Fibroblast of upper back skin (primary cell): Measurements from ENCODE around the gene ATP1A2.
"Not testable (repeated sequence)": the region's sequence is repeated elsewhere in the genome, so short reads cannot be mapped to it uniquely, and the experiment has no call there.

ENCODE experiments used
- DNase-seq: peaks from one replicate; pipeline ENCODE4 v3.0.0-alpha.2; 2013

Gene ATP1A2

DNA sequence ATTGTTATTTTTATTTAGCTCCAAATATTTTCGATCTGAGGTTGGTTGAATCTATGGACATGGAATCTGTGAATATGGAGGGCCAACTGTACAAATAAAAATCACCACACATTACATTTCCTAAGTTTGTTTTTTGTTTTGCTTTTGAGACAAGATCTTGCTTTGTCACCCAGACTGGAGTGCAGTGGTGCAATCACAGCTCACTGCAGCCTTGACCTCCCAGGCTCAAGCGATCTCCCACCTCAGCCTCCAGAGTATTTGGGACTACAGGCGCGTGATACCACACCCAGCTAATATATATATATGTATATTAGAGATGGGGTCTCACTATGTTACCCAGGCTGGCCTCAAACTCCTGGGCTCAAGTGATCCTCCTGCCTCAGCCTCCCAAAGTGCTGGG is 10.8 kb downstream of the ATP1A2 start:
- not testable (repeated sequence) for DNase-seq

DNA sequence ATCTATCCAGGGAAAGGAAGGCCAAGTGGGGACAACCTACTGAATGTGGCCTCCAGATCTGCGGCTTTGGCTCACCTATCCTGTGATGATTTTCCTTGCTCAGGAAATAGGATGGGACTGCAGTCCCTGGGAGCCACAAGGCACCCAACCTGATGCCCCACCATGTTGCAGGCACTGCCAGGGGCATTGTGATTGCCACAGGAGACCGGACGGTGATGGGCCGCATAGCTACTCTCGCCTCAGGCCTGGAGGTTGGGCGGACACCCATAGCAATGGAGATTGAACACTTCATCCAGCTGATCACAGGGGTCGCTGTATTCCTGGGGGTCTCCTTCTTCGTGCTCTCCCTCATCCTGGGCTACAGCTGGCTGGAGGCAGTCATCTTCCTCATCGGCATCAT is 11.8 kb downstream of the ATP1A2 start:
- DNase-seq: no peak

DNA sequence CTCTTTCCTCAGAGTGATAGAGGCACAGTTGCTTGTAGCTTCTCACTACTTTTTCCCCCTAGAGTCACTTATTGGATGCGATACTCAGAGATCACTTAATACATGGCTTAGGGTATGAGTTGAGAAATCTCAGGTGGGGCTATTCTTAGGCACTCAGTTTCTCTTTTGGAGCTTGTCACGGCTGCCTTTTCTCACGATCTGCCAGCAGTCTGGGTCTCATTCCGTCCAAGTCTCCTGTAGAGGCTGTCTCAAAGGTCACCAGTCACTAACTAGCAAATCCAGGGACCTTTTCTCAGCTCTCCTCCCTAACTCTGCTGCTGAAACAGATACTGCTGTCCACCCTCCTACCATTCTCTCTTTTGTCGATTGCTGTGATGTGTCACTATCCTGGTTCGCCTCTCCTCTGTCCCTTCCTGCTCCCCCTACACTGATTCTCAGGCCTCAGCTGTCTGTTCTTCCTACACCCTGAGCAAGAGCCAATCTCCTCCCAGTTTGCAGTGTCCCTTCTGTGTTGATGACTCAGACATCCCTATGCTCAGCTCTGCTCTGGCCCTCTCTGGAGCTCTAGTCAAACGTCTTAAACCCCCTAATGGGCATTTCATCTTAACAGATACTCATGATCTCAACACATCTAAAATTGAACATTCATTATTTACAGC is 12.4 kb downstream of the ATP1A2 start:
- peak; percentile 54 for DNase-seq

DNA sequence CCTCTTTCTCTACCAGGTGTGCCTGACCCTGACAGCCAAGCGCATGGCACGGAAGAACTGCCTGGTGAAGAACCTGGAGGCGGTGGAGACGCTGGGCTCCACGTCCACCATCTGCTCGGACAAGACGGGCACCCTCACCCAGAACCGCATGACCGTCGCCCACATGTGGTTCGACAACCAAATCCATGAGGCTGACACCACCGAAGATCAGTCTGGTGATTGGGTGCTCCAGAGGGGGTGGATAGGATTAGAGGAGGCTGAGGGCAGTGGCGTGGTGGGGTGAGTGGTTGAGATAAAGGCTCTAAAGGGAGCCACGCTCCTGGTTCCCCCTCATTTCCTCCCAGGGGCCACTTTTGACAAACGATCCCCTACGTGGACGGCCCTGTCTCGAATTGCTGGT is 13.1 kb downstream of the ATP1A2 start:
- DNase-seq: no peak

DNA sequence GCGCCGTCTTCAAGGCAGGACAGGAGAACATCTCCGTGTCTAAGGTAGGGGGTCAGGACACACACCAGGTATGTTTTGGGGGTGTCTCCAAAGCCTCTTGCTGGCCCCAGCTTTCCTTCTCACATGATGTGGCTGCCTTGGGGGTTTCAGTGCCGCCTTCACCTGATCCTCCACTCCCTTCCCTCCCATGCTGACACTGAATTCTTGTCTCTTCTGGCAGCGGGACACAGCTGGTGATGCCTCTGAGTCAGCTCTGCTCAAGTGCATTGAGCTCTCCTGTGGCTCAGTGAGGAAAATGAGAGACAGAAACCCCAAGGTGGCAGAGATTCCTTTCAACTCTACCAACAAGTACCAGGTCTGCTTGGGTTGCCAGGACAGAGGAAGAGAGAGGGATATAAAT is 13.5 kb downstream of the ATP1A2 start:
- DNase-seq: peak; percentile 25

DNA sequence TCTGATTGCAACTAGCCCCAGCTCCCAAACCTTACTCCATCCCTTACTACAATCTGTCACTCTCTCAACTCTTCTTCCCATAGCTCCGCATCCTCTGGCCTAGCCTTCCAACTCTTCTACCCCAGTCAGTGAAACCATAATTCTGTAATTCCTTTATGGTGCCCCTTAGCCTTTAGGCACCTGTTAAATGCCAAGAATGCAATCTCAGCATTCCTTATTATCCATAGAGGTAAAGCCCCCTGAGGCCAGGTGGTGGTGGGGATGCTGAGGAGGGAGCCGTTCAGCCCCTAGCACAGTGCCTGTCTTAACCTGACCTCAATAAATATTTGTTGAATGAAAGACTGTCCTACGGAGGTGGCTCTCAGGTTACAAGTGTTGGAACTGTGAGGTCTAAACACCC is 14.0 kb downstream of the ATP1A2 start:
- no peak for DNase-seq

DNA sequence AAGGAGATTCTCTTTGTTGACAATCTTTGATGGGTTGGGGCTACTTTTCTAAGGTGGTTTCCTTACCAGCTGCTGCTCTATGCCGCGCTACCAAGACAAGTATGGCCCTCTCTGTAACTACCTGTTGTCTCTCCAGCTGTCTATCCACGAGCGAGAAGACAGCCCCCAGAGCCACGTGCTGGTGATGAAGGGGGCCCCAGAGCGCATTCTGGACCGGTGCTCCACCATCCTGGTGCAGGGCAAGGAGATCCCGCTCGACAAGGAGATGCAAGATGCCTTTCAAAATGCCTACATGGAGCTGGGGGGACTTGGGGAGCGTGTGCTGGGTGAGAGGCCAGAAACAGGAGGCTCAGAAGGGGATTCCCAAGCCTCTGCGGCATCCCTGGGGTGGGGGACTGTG is 14.4 kb downstream of the ATP1A2 start:
- no peak for DNase-seq

DNA sequence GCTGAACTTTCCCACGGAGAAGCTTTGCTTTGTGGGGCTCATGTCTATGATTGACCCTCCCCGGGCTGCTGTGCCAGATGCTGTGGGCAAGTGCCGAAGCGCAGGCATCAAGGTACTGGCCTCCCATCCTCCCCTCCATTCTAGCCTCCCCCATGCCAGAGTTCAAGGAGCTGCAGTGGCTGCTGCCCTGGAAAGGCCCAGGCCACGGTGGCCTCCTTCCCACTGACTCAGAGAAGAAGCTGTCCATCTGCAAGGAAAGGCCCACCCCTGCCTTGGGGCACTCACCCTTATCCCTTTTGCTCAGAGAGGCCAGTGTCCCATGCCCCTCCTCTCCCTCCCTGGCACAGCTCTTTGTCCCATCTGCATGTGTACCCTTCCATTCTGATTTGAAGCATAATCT is 14.9 kb downstream of the ATP1A2 start:
- DNase-seq: no peak

DNA sequence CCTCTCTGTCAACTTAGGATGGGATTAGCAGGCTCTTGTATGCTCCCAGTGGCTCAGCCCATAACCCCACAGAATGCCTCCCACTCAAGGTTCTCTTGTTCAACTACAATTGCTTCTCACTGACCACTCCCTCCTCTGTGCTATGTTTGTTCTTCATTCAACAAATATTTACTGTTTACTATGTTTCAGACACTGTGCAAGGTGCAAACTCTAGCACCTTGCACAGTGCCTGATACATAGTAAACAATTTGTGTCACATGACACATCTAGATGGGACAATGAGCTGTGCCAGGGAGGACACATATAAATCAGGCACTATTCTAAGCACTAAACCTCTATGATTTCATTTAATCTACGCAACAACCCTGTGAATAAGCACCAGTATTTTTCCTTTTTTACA is 15.4 kb downstream of the ATP1A2 start:
- no peak for DNase-seq

DNA sequence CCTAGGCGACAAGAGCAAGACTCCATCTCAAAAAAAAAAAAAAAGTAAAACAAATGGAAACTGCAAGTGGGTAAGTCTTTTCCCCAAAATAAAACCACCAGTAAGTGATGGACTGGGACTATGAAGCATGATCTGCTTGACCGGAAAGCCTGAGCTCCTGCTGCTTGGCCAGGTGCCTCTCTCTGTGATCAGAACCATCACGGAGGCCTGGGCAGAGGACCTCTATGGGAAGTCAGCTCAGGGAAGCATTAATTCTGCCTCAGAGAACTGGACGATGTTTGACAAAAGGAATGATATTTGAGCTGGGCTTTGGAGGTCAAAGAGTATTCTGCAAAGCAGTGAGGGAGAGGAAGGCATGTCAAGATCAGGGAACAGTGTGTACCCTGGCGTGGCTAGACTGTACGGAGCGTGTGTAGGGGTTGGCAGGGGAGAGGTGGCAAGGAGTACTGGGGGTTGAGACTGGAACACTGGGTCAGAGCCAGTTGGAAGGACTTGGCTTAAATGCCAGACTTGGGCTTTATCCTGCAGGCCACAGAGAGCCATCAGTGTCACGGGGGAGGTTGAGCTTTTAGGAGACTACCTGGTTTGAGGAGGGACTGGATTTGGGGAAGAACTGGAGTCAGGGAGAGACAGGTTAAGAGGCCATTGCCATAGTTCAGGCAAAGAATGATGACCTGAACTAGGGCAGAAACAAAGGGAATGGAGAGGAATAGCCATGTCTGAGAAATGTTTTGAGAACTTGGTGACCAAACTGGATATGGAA is 16.4 kb downstream of the ATP1A2 start:
- DNase-seq: no peak

DNA sequence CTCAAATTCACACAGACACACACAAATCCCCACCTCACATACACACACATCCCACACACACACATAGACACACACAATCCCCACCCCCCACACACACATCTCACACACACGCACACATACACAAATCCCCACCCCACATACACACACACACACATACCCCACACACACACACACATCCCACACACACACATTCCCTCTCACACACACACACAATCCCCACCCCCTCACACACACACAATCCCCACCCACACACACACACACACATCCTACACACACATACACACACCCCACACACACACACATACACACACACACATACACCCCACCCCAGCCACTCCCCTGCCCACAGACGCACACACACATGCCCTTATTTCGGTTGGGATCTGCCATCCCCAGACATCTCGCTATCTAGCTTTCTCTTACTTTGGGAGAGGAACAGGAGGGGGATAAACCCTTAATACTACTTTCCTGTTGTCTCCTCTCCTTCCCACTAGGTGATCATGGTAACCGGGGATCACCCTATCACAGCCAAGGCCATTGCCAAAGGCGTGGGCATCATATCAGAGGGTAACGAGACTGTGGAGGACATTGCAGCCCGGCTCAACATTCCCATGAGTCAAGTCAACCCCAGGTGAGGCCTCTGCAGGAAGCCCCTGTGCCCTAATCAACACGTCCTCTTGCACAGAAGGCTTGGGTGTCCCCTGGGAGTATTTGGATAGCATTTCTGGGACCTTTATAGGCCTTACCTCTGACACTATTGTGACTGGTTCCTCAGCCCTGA is 18.6 kb downstream of the ATP1A2 start:
- DNase-seq: no peak

DNA sequence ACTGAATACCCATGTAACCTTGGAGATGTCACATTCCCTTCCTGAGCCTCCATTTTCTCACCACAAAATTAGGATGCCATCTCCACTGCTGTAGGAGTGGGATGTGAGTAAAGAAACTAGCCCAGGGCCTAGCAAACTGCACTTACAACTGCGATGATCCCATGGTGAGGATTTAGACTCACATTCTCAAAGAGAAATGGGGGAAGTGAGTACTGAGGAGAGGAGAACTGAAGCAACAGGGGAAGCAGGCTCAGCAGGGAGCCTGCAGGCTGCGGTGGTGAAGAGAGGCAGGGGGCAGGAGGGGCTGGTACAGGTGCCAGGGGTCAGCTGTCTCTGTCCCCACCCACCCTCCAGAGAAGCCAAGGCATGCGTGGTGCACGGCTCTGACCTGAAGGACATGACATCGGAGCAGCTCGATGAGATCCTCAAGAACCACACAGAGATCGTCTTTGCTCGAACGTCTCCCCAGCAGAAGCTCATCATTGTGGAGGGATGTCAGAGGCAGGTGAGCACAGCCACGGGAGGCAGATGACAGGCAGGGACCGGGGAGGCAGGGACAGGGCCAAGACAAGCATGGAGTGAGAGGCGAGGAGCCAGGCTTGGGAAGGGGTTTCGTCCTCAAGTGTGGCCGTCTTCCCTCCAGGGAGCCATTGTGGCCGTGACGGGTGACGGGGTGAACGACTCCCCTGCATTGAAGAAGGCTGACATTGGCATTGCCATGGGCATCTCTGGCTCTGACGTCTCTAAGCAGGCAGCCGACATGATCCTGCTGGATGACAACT is 19.4 kb downstream of the ATP1A2 start:
- DNase-seq: no peak

DNA sequence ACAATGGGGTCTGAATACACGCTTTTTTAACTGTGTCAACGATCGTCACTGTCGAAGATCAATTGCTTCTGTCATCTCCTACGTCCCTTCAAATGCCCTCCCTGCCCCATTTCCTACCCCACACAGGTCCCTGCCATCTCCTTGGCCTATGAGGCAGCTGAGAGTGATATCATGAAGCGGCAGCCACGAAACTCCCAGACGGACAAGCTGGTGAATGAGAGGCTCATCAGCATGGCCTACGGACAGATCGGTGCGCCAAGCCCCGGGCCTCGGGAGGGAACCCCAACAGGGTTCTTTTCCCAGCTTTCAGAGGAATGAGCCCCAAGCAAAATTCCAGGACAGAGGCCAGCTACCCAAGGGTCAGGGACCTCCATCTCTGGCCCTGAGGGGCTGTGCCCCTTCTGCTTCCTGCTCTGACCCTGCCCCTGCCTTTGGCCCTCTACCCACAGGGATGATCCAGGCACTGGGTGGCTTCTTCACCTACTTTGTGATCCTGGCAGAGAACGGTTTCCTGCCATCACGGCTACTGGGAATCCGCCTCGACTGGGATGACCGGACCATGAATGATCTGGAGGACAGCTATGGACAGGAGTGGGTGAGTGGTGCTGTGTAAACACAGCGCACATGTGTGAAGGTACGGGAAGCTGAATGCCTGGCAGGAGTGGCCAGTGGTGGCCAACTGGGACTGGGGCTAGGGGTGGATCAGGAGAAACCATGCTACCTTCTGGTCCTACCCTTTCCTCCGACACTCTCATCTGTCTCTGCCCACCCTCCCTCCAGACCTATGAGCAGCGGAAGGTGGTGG is 20.8 kb downstream of the ATP1A2 start:
- DNase-seq: no peak

DNA sequence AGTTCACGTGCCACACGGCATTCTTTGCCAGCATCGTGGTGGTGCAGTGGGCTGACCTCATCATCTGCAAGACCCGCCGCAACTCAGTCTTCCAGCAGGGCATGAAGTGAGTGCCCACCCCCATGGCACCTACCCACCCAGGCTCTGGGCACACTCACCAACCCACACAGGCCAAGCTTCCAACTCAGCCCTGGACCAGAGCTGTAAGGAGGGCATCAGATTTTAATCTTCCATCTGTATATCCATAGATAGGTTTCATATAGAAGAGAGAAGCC is 21.3 kb downstream of the ATP1A2 start:
- no peak for DNase-seq

DNA sequence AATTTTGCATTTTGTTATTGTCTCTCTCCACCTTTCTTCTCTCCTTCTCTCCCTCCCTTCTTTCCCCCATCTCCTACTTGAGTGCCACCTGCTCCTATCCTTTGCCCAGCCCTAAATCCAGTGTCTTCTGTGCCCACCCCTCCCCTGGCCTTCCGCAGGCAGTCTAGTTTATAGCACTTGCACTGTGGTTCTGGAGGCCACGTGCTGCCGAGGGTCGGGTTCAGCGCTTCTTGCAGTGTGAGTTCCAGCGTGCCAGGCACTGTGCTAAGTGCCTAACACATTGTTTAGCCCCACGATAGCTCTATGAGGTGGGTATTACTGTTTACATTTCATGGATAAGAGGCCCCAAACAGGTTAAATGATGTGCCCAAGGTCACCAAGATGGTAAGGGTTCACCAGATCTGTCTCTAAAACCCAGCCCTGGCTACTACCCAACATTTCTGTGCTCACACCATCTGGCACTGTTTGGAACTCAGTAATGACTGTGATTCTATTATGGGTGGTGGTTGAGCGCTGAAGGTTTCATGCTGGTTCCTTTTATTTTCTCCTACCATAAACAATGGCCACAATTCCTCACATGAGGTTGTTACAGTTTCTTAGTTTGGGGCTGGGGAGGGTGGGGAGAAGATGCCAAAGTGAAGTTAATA is 21.8 kb downstream of the ATP1A2 start:
- DNase-seq: no peak

DNA sequence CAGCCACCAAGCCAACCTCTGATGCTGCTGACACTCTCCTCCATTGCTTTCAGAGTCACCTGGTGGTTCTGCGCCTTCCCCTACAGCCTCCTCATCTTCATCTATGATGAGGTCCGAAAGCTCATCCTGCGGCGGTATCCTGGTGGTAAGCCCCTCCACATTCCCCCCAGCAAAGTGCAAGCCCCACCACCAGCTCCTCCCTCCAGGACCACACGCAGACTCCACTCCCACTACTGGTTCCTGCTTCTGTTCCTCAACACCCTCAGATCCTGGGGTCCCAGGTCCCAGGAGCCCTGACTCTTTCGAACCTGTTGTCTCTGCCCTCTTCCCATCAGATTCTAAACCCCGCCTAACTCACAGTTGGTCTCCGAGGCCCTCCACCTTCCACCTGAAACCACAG is 24.3 kb downstream of the ATP1A2 start:
- no peak for DNase-seq

DNA sequence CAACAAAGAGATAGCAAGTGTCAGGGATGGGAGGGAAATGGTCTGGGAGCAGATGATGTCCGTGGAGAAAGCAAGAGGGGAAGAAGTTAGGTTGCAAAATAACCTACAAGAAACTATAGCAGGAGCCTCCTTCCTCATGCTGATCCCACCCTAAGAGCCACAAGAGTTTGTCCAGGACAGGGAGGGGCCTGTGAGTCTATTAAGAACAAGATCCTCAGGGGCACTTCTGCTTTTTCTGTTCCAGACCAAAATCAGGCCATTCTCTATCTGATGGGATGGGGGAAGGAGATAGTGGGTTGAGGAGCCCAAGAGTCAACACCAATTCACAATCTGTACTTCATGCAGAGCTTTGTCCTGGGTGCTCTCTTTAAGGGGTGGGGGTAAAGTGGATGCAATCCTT is 28.1 kb downstream of the ATP1A2 start:
- no peak for DNase-seq

DNA sequence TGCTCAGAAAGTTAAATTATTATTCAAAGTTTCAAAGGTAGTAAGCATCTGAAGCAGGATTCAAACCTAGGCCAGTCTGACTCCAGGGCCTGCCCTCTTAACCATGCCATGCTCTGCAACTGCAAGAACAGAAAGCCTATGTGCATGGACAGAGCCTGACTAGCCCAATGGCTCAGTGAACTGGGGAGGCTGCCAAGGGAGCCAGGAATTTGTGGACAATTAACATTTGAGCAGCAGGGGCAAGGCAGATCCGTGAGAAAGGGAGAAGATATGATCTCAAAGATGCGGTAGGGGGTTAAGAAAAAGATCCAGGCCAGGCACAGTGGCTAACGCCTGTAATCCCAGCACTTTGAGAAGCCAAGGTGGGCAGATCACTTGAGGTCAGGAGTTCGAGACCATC is 29.4 kb downstream of the ATP1A2 start:
- peak; percentile 39 for DNase-seq

DNA sequence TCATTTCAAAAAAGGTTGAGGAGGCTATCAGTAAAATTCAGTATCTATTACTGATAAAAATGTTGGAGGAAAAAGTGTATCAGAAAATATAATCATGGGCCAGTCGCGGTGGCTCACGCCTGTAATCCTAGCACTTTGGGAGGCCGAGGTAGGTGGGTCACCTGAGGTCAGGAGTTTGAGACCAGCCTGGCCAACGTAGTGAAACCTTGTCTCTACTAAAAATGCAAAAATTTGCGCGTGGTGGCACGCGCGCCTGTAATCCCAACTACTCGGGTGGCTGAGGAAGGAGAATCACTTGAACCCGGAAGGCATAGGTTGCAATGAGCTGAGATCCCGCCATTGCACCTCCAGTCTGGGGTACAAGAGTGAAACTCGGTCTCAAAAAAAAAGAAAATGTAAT is 30.5 kb downstream of the ATP1A2 start:
- DNase-seq: no peak

DNA sequence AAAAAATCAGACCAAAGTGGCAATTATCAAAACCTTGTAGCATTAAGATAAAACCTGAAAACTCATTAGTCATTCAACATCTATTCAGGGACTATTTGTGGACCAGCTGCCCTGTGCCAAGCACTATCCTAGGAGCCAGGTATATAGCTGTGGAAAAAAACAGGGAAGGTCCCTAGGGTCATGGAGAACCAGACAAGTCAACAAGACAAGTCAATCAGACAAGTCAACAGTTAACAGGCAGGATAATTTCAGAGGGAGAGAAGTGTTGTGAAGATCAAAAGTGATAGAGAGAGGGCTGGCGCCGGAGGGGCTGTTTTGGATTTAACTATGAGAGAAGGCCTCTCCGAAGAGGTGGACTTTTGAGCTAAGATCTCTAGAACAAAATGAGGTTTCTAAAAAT is 32.6 kb downstream of the ATP1A2 start:
- no peak for DNase-seq

DNA sequence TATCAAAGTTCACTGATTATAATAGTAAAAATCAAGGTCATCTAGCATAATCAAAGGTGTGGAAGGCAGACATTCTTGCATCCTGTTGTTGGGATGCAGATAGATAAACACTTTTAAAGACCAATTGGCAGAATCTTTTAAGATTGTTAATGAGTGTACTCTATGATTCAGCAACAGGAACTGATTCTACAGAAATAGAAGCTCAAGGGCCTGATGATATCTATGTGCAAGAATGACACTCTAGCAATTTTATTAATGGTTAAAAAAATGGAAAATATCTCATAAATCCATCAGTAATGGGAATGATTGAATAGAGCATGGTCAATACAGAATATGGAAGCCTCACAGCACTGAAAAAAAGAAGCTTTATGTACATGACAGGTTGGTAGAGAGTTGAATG is 33.7 kb downstream of the ATP1A2 start:
- DNase-seq: peak; percentile 30

DNA sequence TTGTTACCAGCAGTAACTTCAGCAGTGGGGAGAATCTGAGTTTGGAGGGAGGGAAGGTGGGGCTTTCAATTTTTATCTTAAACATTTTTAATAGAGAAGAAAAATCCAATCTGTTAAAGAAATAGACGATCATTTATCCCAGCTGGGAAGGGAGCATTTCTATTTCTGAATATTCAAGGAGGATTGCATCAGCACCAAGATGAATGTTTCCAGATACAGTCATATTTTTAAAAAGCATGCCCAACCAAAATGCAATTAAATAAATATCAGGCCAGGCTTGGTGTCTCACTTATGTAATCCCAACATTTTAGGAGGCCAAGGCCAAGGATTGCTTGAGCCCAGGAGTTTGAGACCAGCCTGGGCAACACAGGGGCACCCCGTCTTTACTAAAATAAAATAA is 34.2 kb downstream of the ATP1A2 start:
- peak; percentile 81 for DNase-seq
